ENCODE data around the gene DNAH1.

DNAH1 gene

DNA sequence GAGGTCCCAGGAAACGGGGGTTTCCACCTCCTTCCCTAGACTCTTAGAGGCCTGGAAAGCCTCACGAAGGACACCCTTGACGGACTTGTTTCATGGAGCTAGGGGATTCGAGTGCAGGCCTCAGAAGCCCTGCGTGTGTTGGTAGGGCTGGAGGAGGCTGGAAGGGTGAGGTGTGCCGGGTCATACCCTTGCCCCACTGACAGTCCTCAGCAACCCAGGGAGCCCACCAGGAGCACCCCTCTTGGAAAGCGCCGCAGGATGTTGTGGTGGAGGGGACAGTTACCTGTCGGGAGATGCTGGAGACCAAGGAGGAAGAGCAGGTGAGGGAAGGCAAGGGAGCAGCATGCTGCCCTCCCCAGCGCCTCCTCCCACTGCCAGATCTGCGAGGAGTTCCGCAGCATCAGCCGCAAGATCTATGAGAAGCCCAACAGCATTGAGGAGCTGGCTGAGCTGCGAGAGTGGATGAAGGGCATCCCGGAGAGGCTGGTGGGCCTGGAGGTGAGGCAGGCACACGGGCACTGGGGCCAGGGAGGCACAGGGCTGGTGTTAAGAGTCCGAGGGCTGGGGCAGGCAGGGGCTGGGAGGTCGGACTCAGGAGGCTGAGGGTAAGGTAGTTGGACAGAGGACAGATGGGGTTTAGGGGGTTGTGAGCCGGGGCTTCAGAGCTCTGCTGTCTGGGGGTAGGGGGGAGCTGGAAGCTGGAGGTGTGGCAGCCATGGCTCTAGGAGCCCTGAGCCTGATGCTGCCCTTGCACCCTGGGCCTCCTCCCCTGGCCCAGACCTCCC is 33.7 kb downstream of the DNAH1 start:
- TF ChIP-seq, protein P1, sequence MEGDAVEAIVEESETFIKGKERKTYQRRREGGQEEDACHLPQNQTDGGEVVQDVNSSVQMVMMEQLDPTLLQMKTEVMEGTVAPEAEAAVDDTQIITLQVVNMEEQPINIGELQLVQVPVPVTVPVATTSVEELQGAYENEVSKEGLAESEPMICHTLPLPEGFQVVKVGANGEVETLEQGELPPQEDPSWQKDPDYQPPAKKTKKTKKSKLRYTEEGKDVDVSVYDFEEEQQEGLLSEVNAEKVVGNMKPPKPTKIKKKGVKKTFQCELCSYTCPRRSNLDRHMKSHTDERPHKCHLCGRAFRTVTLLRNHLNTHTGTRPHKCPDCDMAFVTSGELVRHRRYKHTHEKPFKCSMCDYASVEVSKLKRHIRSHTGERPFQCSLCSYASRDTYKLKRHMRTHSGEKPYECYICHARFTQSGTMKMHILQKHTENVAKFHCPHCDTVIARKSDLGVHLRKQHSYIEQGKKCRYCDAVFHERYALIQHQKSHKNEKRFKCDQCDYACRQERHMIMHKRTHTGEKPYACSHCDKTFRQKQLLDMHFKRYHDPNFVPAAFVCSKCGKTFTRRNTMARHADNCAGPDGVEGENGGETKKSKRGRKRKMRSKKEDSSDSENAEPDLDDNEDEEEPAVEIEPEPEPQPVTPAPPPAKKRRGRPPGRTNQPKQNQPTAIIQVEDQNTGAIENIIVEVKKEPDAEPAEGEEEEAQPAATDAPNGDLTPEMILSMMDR (IDR thresholded peaks at IDR 0.05; ENCODE audit: insufficient read depth, low read length, poor library complexity, severe bottlenecking) = no peak
- no peak for TF ChIP-seq EZH2phosphoT487 (conservative IDR thresholded peaks at IDR 0.05; ENCODE audit: low read length)
- Histone ChIP-seq H3K79me2 (ENCODE audit: insufficient read depth, low read length) (no peaks in the 10 kb centered on the region), H3K36me3 (ENCODE audit: low read length) (no peaks in the 10 kb centered on the region), H3K27ac (ENCODE audit: low read depth, low read length) (no peak overlapping the region), H3K4me2 (ENCODE audit: low read depth, low read length, poor library complexity, severe bottlenecking) (no peak overlapping the region), H3K9me3 (ENCODE audit: insufficient read depth, low read length) (no peaks in the 10 kb centered on the region), H3K27me3 (ENCODE audit: low read length) (no peaks in the 10 kb centered on the region), H4K20me1 (ENCODE audit: low read depth, low read length) (no peaks in the 10 kb centered on the region), H3F3A (ENCODE audit: insufficient read depth) (no peaks in the 10 kb centered on the region), H3K9me2 (replicated peaks; ENCODE audit: insufficient read depth, low read length) (no peaks in the 10 kb centered on the region), H3K4me3 (ENCODE audit: insufficient read depth, low read length, poor library complexity, severe bottlenecking) (no peak overlapping the region), H3K9ac (ENCODE audit: low read length) (no peak overlapping the region), H2AFZ (ENCODE audit: low read depth, low read length, severe bottlenecking) (no peak overlapping the region)

DNA sequence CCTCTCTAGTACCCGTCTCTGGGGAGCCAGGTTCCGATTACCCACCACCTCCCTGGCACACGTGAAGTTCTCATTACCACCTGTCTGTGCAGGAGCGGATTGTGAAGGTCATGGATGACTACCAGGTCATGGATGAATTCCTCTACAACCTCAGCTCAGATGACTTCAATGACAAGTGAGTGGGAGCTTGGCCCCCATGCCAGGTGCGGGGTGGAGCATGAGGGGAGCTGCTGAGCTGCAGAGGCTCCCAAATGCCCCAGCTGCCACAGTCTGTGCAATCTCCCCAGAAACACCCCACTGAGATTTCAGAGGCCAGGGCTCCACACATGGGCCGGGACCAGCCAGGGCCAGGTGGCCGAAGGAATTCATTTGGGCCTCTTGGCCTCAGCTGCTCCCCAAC is 34.3 kb downstream of the DNAH1 start:
- no peak overlapping the region for H3K4me3 ChIP-seq (ENCODE audit: insufficient read depth, low read length, poor library complexity, severe bottlenecking)
- H3K9me3 ChIP-seq (ENCODE audit: insufficient read depth, low read length) = no peaks in the 10 kb centered on the region
- H3F3A ChIP-seq (ENCODE audit: insufficient read depth) = no peaks in the 10 kb centered on the region
- H3K9ac ChIP-seq (ENCODE audit: low read length) = no peak overlapping the region
- H3K27me3 ChIP-seq (ENCODE audit: low read length) = no peaks in the 10 kb centered on the region
- H3K4me2 ChIP-seq (ENCODE audit: low read depth, low read length, poor library complexity, severe bottlenecking) = no peak overlapping the region
- no peaks in the 10 kb centered on the region for H3K36me3 ChIP-seq (ENCODE audit: low read length)
- TF ChIP-seq EZH2phosphoT487 (conservative IDR thresholded peaks at IDR 0.05; ENCODE audit: low read length) = no peak
- TF ChIP-seq, protein P1 (IDR thresholded peaks at IDR 0.05; ENCODE audit: insufficient read depth, low read length, poor library complexity, severe bottlenecking) = no peak
- no peaks in the 10 kb centered on the region for H3K79me2 ChIP-seq (ENCODE audit: insufficient read depth, low read length)
- no peak overlapping the region for H3K27ac ChIP-seq (ENCODE audit: low read depth, low read length)
- no peak overlapping the region for H2AFZ ChIP-seq (ENCODE audit: low read depth, low read length, severe bottlenecking)
- no peaks in the 10 kb centered on the region for H4K20me1 ChIP-seq (ENCODE audit: low read depth, low read length)
- H3K9me2 ChIP-seq (replicated peaks; ENCODE audit: insufficient read depth, low read length) = no peaks in the 10 kb centered on the region

DNA sequence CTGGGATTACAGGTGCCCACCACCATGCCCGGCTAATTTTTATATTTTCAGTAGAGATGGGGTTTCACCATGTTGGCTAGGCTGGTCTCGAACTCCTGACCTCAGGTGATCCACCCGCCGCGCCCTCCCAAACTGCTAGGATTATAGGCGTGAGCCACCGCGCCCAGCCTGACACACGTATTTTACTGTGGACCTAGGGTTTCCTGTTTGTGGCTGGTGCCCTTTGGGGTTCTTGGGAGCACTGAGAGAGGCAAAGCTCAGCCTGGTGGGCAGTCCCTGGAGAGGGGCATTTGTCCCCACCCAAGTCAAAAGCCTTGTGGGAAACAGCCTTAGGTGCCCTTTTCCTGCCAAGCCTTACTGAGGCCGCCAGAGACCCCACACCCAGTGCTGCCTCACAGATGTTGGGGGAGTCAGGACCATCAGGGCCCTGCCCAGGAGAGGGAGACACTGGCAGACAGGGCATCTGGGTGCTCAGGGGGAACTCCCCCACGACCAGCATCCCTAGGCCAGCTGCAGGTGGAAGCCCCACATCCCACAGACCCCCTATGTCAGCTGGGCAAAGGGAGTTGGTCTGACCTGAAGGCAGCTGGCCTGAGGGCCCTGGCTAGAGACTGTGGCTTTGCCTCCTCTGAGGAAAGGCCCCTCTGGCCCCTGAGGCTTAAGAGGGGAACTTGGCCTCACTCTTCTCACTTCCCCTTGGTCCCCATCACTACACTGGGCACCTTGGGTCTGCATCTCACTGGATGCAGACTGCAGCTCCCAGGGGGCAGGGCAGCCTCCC is 35.1 kb downstream of the DNAH1 start:
- no peak overlapping the region for H2AFZ ChIP-seq (ENCODE audit: low read depth, low read length, severe bottlenecking)
- no peak overlapping the region for H3K4me2 ChIP-seq (ENCODE audit: low read depth, low read length, poor library complexity, severe bottlenecking)
- no peak overlapping the region for H3K4me3 ChIP-seq (ENCODE audit: insufficient read depth, low read length, poor library complexity, severe bottlenecking)
- no peaks in the 10 kb centered on the region for H3F3A ChIP-seq (ENCODE audit: insufficient read depth)
- H3K27ac ChIP-seq (ENCODE audit: low read depth, low read length) = no peak overlapping the region
- no peaks in the 10 kb centered on the region for H3K36me3 ChIP-seq (ENCODE audit: low read length)
- H4K20me1 ChIP-seq (ENCODE audit: low read depth, low read length) = no peaks in the 10 kb centered on the region
- H3K9me2 ChIP-seq (replicated peaks; ENCODE audit: insufficient read depth, low read length) = no peaks in the 10 kb centered on the region
- TF ChIP-seq, protein P1 (IDR thresholded peaks at IDR 0.05; ENCODE audit: insufficient read depth, low read length, poor library complexity, severe bottlenecking) = no peak
- no peak for TF ChIP-seq EZH2phosphoT487 (conservative IDR thresholded peaks at IDR 0.05; ENCODE audit: low read length)
- no peaks in the 10 kb centered on the region for H3K79me2 ChIP-seq (ENCODE audit: insufficient read depth, low read length)
- no peak overlapping the region for H3K9ac ChIP-seq (ENCODE audit: low read length)
- H3K9me3 ChIP-seq (ENCODE audit: insufficient read depth, low read length) = no peaks in the 10 kb centered on the region
- no peaks in the 10 kb centered on the region for H3K27me3 ChIP-seq (ENCODE audit: low read length)

Measured in SU-DHL-6 (cell line).